ENCODE measurements around the gene ZNF319.

ZNF319 gene

DNA sequence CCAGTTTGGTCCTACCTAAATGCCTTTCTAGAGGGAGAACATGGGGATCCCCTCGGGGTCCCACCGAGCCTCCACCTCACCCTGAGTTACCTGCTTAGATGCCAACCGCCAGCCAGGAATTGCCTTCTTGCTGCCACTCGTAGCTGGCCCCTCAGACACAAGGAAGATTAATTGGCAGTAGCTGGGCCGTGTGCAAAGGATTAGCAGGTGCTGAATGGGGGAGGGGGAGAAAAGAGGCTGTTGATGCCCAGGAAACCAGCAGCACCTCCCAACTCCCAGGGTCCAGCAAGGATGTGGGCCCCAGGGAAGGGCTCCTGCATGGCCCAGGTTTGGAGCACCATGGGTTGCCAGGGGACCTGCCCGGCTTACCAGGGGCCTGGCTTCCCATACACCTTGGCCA lies 29.5 kb downstream of the ZNF319 start, which contains the start of gene CNGB1:
Gene CNGB1, minus strand, starts transcription at position 159 of the 400 bp plus-strand sequence. CDS start 3,842 bp downstream, outside the sequence.
- Histone ChIP-seq H3K36me3 (ENCODE audit: insufficient read depth) (no peaks in the 10 kb centered on the region), H4K20me1 (ENCODE audit: insufficient read depth) (no peaks in the 10 kb centered on the region), H3K4me3 (IDR thresholded peaks at IDR 0.05; ENCODE audit: insufficient read depth, low read depth, low read length) (no peak within 1 kb of the TSS), H3K27ac (no peak within 1 kb of the TSS), H3K27me3 (ENCODE audit: insufficient read depth, low read depth) (no peaks in the 10 kb centered on the region), H3K4me1 (ENCODE audit: low read depth, poor library complexity, severe bottlenecking) (peaks cover 11% of the 10 kb centered on the region), H3K79me2 (ENCODE audit: insufficient read depth, low read depth) (no peaks in the 10 kb centered on the region), H2AFZ (ENCODE audit: low read depth) (no peak within 1 kb of the TSS), H3K9ac (no peak within 1 kb of the TSS), H3K4me2 (no peak within 1 kb of the TSS)
- TF ChIP-seq, protein P1, sequence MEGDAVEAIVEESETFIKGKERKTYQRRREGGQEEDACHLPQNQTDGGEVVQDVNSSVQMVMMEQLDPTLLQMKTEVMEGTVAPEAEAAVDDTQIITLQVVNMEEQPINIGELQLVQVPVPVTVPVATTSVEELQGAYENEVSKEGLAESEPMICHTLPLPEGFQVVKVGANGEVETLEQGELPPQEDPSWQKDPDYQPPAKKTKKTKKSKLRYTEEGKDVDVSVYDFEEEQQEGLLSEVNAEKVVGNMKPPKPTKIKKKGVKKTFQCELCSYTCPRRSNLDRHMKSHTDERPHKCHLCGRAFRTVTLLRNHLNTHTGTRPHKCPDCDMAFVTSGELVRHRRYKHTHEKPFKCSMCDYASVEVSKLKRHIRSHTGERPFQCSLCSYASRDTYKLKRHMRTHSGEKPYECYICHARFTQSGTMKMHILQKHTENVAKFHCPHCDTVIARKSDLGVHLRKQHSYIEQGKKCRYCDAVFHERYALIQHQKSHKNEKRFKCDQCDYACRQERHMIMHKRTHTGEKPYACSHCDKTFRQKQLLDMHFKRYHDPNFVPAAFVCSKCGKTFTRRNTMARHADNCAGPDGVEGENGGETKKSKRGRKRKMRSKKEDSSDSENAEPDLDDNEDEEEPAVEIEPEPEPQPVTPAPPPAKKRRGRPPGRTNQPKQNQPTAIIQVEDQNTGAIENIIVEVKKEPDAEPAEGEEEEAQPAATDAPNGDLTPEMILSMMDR (conservative IDR thresholded peaks at IDR 0.05; ENCODE audit: low read depth, low read length) = no peak

GRCh38 chr16:57970319-57970718 lies 30.2 kb downstream of the ZNF319 start:
- H3K27me3 ChIP-seq (ENCODE audit: insufficient read depth, low read depth) = no peaks in the 10 kb centered on the region
- TF ChIP-seq, protein P1 (conservative IDR thresholded peaks at IDR 0.05; ENCODE audit: low read depth, low read length) = no peak
- H3K4me2 ChIP-seq = no peak overlapping the region

GRCh38 chr16:57969451-57970123 lies 30.9 kb downstream of the ZNF319 start:
- H3K4me2 ChIP-seq = no peak overlapping the region
- TF ChIP-seq, protein P1 (conservative IDR thresholded peaks at IDR 0.05; ENCODE audit: low read depth, low read length) = no peak
- H3K79me2 ChIP-seq (ENCODE audit: insufficient read depth, low read depth) = no peaks in the 10 kb centered on the region
- H3K27me3 ChIP-seq (ENCODE audit: insufficient read depth, low read depth) = no peaks in the 10 kb centered on the region
- no peaks in the 10 kb centered on the region for H3K36me3 ChIP-seq (ENCODE audit: insufficient read depth)
- no peak overlapping the region for H3K4me3 ChIP-seq (IDR thresholded peaks at IDR 0.05; ENCODE audit: insufficient read depth, low read depth, low read length)
- H4K20me1 ChIP-seq (ENCODE audit: insufficient read depth) = no peaks in the 10 kb centered on the region
- H3K27ac ChIP-seq = no peak overlapping the region
- peaks cover 11% of the 10 kb centered on the region for H3K4me1 ChIP-seq (ENCODE audit: low read depth, poor library complexity, severe bottlenecking)
- H3K9ac ChIP-seq = no peak overlapping the region
- H2AFZ ChIP-seq (ENCODE audit: low read depth) = no peak overlapping the region

More at GRCh38 chr16:57970319-57970718, 30.2 kb downstream of the ZNF319 start:
- H3K4me1 ChIP-seq (ENCODE audit: low read depth, poor library complexity, severe bottlenecking) = peaks cover 11% of the 10 kb centered on the region
- no peaks in the 10 kb centered on the region for H3K79me2 ChIP-seq (ENCODE audit: insufficient read depth, low read depth)
- no peaks in the 10 kb centered on the region for H3K36me3 ChIP-seq (ENCODE audit: insufficient read depth)
- H3K4me3 ChIP-seq (IDR thresholded peaks at IDR 0.05; ENCODE audit: insufficient read depth, low read depth, low read length) = no peak overlapping the region
- no peaks in the 10 kb centered on the region for H4K20me1 ChIP-seq (ENCODE audit: insufficient read depth)
- no peak overlapping the region for H3K9ac ChIP-seq
- no peak overlapping the region for H2AFZ ChIP-seq (ENCODE audit: low read depth)
- H3K27ac ChIP-seq = no peak overlapping the region

GRCh38 chr16:57967916-57968315 lies 32.6 kb downstream of the ZNF319 start:
- H3K79me2 ChIP-seq (ENCODE audit: insufficient read depth, low read depth) = no peaks in the 10 kb centered on the region
- no peaks in the 10 kb centered on the region for H4K20me1 ChIP-seq (ENCODE audit: insufficient read depth)
- no peaks in the 10 kb centered on the region for H3K27me3 ChIP-seq (ENCODE audit: insufficient read depth, low read depth)
- H3K4me1 ChIP-seq (ENCODE audit: low read depth, poor library complexity, severe bottlenecking) = peaks cover 18% of the 10 kb centered on the region
- no peaks in the 10 kb centered on the region for H3K36me3 ChIP-seq (ENCODE audit: insufficient read depth)
- H2AFZ ChIP-seq (ENCODE audit: low read depth) = no peak overlapping the region
- no peak overlapping the region for H3K4me3 ChIP-seq (IDR thresholded peaks at IDR 0.05; ENCODE audit: insufficient read depth, low read depth, low read length)
- TF ChIP-seq, protein P1 (conservative IDR thresholded peaks at IDR 0.05; ENCODE audit: low read depth, low read length) = no peak
- no peak overlapping the region for H3K27ac ChIP-seq
- H3K9ac ChIP-seq = no peak overlapping the region
- no peak overlapping the region for H3K4me2 ChIP-seq
